GM10266 (cell line): ENCODE results near the gene IL12RB1.
A peak's percentile ranks its signal among the peaks of the same experiment; 100 is the strongest.
"Not testable (repeated sequence)": the region's sequence is repeated elsewhere in the genome, so short reads cannot be mapped to it uniquely, and the experiment has no call there.

ENCODE experiments used
- DNase-seq: peaks from one replicate; pipeline ENCODE4 v3.0.0; 2012; ENCODE audit errors: extremely low spot score
- TF ChIP-seq, protein P1 (sequence below): IDR thresholded peaks from 2 replicates; pipeline ENCODE4 v1.5.1; 2012; ENCODE audit warnings: mild to moderate bottlenecking, low read depth; ENCODE audit not compliant: control insufficient read depth, insufficient read depth; ENCODE audit errors: missing control alignments

IL12RB1 gene

DNA sequence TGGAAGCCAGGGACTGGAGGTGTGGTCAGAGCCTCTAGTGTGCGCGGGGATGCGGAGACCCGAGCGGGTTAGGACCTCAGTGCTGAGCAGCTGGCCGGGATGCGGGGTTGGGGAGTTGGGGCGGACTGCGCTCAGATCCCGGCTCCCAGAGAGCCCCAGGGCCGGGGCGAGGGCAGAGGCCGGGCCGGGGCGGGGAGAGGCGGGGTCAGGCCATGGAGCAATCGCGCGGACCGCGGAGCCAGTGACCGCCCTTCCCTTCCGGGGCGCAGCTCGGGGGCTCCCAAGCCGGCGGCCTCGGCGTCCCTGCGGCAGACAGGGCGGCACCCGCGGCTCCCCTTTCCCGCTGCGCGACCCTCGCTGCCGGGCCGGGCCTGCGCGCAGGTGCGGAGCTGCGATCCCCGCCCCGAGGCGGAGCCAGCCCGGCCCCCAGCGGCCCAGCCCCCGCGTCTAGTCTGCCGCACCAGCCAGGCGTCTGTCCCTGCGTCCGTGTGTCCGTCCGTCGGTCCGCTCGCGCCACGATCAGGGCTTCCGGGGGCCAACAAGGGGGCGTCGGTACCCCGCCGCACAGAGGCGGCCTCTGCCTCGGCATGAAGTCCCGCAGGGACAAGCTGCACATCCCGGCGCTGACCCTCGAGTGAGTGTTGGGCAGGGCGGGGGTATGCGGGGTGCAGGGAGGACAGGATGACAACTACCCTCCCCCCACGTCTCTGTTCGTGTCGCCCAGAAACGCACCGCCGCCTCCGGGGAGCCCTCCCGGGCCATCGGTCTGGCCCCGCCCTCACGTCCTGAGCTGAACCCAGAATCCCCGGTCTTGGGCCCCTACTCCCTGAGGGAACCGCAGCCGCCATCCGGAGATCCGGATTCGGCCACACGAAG, 23.2 kb upstream of the IL12RB1 start:
- TF ChIP-seq, protein P1, sequence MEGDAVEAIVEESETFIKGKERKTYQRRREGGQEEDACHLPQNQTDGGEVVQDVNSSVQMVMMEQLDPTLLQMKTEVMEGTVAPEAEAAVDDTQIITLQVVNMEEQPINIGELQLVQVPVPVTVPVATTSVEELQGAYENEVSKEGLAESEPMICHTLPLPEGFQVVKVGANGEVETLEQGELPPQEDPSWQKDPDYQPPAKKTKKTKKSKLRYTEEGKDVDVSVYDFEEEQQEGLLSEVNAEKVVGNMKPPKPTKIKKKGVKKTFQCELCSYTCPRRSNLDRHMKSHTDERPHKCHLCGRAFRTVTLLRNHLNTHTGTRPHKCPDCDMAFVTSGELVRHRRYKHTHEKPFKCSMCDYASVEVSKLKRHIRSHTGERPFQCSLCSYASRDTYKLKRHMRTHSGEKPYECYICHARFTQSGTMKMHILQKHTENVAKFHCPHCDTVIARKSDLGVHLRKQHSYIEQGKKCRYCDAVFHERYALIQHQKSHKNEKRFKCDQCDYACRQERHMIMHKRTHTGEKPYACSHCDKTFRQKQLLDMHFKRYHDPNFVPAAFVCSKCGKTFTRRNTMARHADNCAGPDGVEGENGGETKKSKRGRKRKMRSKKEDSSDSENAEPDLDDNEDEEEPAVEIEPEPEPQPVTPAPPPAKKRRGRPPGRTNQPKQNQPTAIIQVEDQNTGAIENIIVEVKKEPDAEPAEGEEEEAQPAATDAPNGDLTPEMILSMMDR = no peak
- peak; percentile 72 for DNase-seq

DNA sequence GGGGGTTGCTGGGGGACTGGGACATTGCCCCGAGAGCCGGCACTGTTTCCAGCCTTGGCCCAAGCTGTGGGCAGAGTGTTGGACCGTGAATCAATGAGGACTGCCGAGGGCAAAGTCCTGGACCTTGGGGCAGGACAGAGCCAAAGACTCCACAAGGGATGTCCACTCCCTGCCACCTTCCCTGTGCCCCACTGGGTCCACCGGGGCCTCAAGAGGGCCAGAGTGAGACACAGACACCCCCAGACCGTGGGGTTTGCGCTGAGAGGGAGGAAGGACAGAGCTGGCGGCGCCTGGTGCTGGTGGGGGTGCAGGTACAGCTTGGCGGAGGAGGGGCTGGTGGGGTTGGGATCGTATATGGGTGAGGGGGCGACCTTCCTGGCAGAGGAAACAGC, 22.6 kb upstream of the IL12RB1 start:
- DNase-seq = no peak
- TF ChIP-seq, protein P1 = no peak

DNA sequence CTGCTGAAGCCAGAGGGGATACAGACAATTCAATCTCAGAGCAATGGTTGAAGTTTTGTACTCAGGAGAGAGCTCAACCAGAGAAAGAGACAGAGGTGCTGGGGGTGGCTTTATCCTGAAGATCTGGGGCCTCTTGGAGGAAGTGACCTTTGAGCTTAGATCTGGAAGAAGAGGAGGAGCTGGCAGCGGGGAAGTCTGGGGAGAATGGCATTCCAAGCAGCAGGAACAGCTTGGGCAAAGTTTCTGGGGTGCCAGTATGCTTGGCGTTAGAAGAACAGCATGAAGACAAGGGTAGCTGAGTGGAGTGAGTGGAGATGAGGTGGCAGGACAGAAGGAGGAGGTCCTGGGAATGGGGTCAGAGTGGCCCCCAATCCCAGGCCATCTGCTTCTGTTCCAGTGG, 22.2 kb upstream of the IL12RB1 start:
- DNase-seq = no peak
- TF ChIP-seq, protein P1 = no peak

DNA sequence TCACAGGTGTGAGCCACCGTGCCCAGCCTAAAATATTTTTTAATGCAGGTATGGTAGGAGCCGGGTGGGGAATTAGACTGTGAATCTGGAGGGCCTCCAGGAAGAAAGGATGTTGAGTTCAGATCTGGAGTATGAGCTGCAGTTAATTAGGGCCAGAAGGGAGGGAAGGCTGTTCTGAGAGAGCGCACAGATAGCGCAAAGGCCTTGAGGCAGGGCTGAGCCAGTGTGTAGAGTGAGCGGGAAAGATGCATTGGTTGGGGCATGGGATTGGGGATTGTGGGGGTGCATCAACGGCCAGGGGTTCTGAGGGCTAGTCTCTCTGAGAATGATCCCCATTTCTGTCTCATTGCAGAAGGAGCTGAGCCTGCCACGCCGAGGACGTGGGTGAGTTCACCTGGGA, 20.5 kb upstream of the IL12RB1 start:
- DNase-seq = no peak
- TF ChIP-seq, protein P1 = no peak

DNA sequence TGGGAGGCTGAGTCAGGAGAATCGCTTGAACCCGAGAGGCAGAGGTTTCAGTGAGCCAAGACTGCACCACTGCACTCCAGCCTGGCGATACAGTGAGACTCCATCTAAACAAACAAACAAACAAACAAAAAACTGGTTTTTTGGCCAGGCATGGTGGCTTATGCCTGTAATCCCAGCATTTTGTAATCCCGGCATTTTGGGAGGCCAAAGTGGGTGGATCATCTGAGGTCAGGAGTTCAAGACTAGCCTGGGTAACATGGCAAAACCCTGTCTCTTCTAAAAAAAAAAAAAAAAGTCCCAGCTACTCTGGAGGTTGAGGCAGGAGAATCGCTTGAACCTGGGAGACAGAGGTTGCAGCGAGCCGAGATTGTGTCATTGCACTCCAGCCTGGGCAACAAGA, 18.5 kb upstream of the IL12RB1 start:
- not testable (repeated sequence) for DNase-seq

DNA sequence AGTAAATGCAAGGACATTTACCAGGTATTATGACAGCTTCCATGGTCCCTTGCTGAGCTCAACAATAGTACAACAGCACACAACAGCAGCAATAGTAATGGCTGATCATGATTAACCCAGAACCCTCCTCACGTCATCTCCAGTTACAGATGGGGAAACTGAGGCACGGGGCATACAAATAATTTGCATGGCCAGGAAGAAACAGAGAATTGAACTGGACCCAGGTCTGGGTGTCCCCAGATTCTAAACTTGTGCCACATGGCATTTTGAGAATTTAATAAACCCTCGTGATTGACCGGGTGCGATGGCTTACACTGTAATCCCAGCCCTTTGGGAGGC, 18.0 kb upstream of the IL12RB1 start:
- DNase-seq = no peak
- TF ChIP-seq, protein P1 = no peak

DNA sequence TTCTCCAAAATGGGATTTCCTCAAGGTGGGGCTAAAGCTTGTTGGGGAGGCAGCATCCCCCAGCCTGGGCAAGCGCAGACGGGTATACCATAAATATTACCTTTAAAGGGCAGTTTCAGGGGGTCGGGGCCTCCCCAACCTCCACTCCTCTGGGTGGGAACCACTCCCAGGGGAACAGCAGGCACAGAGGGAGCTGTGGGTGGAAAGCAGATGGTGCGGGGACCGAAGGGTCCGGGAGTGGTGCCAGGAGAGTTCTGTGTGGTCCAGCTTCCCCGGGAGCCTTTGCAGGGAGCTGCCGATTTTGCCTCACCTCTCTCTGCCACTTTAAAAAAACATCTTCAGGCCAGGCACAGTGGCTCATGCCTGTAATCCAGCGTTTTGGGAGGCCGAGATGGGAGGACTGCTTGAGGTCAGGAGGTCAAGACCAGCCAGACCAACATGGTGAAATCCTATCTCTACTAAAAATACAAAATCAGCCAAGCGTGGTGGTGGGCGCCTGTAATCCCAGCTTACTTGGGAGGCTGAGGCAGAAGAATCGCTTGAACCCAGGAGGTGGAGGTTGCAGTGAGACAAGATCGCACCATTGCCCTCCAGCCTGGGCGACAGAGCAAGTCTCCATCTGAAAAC, 16.3 kb upstream of the IL12RB1 start:
- TF ChIP-seq, protein P1 = no peak
- DNase-seq = no peak
